Liver (tissue), 9 donors: Measurements from ENCODE around the gene CDC42BPB. TPM values are rescaled to one million over a fixed set of nuclear protein-coding genes. Genes with fewer than 3 reads are reported as not detected.

ENCODE experiments used
- DNase-seq: peaks from one replicate; pipeline ENCODE4 v3.0.0-alpha.2; 2017; ENCODE audit warnings: low spot score
- H3K27ac ChIP-seq, 2 donors: one replicate each; pipeline ENCODE4 v1.7.0; 2013; ENCODE audit warnings: inconsistent platforms in 2 of 2, low read length in 2 of 2, control low read depth in 1 of 2, low read depth in 1 of 2, mild to moderate bottlenecking in 1 of 2
- H3K27me3 ChIP-seq, 4 donors: one replicate each; pipeline versions ENCODE4 v1.6.1 to v1.7.0; 2013; ENCODE audit warnings: low read length in 3 of 4, inconsistent platforms in 1 of 4, mild to moderate bottlenecking in 1 of 4, moderate library complexity in 1 of 4; ENCODE audit not compliant: control insufficient read depth in 4 of 4, insufficient read depth in 4 of 4
- H3K36me3 ChIP-seq, 4 donors: one replicate each; pipeline versions ENCODE4 v1.6.1 to v1.7.0; 2013; ENCODE audit warnings: low read length in 3 of 4, mild to moderate bottlenecking in 3 of 4, low read depth in 1 of 4, moderate library complexity in 1 of 4; ENCODE audit not compliant: control insufficient read depth in 4 of 4, insufficient read depth in 3 of 4
- H3K4me1 ChIP-seq, 4 donors: one replicate each; pipeline versions ENCODE4 v1.6.1 to v1.7.0; 2013; ENCODE audit warnings: low read length in 3 of 4, mild to moderate bottlenecking in 3 of 4, moderate library complexity in 1 of 4; ENCODE audit not compliant: control insufficient read depth in 4 of 4, insufficient read depth in 4 of 4
- H3K4me3 ChIP-seq, 3 donors: one replicate each; pipeline versions ENCODE4 v1.6.1 to v1.7.0; 2013; ENCODE audit warnings: low read length in 3 of 3, control low read depth in 1 of 3, low read depth in 1 of 3, mild to moderate bottlenecking in 1 of 3
- H3K9ac ChIP-seq, 2 donors: one replicate each; pipeline ENCODE4 v1.7.0; 2013; ENCODE audit warnings: low read length in 2 of 2, mild to moderate bottlenecking in 2 of 2, moderate library complexity in 2 of 2, control low read depth in 1 of 2, low read depth in 1 of 2
- H3K9me3 ChIP-seq, 4 donors: one replicate each; pipeline versions ENCODE4 v1.6.1 to v1.7.0; 2013; ENCODE audit warnings: low read length in 3 of 4; ENCODE audit not compliant: control insufficient read depth in 4 of 4
- CTCF ChIP-seq: fragments of 150-350 bp; IDR thresholded peaks from 2 replicates; pipeline ENCODE4 v1.5.1; 2017; ENCODE audit warnings: improper control_type of control experiment, low read depth, low read length; ENCODE audit not compliant: missing input control
- EGR1 ChIP-seq, 2 donors: IDR thresholded peaks; 2 replicates each; pipeline ENCODE4 v1.6.1; 2016 to 2018; ENCODE audit warnings: antibody characterized with exemption in 2 of 2, low read depth in 2 of 2
- FOXA1 ChIP-seq: IDR thresholded peaks from 2 replicates; pipeline ENCODE4 v1.6.1; 2016; ENCODE audit warnings: antibody characterized with exemption
- FOXA2 ChIP-seq: IDR thresholded peaks from 2 replicates; pipeline ENCODE4 v1.6.1; 2016; ENCODE audit warnings: antibody characterized with exemption
- GABPA ChIP-seq, 2 donors: IDR thresholded peaks in 1 of 2; conservative IDR thresholded peaks in 1 of 2; 2 replicates each; pipeline ENCODE4 v1.6.1; 2016; ENCODE audit warnings: antibody characterized with exemption in 2 of 2, mild to moderate bottlenecking in 1 of 2, moderate library complexity in 1 of 2
- HNF4A ChIP-seq, 2 donors: conservative IDR thresholded peaks; 2 replicates each; pipeline ENCODE4 v1.6.1; 2016; ENCODE audit warnings: antibody characterized with exemption in 2 of 2, mild to moderate bottlenecking in 2 of 2
- HNF4G ChIP-seq: IDR thresholded peaks from 2 replicates; pipeline ENCODE4 v1.6.1; 2016; ENCODE audit warnings: antibody characterized with exemption
- JUND ChIP-seq, 2 donors: IDR thresholded peaks; 2 replicates each; pipeline ENCODE4 v1.6.1; 2016; ENCODE audit warnings: antibody characterized with exemption in 2 of 2
- NR2F2 ChIP-seq: IDR thresholded peaks from 2 replicates; pipeline ENCODE4 v1.6.1; 2016; ENCODE audit warnings: antibody characterized with exemption
- RAD21 ChIP-seq, 2 donors: IDR thresholded peaks; 2 replicates each; pipeline ENCODE4 v1.6.1; 2016; ENCODE audit warnings: antibody characterized with exemption in 2 of 2, mild to moderate bottlenecking in 2 of 2
- REST ChIP-seq: IDR thresholded peaks from 2 replicates; pipeline ENCODE4 v1.6.1; 2016; ENCODE audit warnings: antibody characterized with exemption, mild to moderate bottlenecking
- RXRA ChIP-seq, 2 donors: IDR thresholded peaks; 2 replicates each; pipeline ENCODE4 v1.6.1; 2017 to 2018; ENCODE audit warnings: antibody characterized with exemption in 2 of 2, mild to moderate bottlenecking in 1 of 2
- SP1 ChIP-seq: IDR thresholded peaks from 2 replicates; pipeline ENCODE4 v1.6.1; 2018; ENCODE audit warnings: antibody characterized with exemption, mild to moderate bottlenecking
- TAF1 ChIP-seq: conservative IDR thresholded peaks from 2 replicates; pipeline ENCODE4 v1.6.1; 2016; ENCODE audit warnings: antibody characterized with exemption, mild to moderate bottlenecking
- YY1 ChIP-seq: IDR thresholded peaks from 2 replicates; pipeline ENCODE4 v1.6.1; 2016; ENCODE audit warnings: antibody characterized with exemption, mild to moderate bottlenecking
- WGBS: extraction: QIAGEN DNeasy Blood & Tissue Kit; methylation state at CpG from one replicate; pipeline ENCODE4 v1.1.7; 2013; 5-methylcytosine and 5-hydroxymethylcytosine counted together
- polyA plus RNA-seq, 2 donors: library from polyadenylated mRNA; stranded (reverse) in 1 of 2; unstranded in 1 of 2; fragments of 200-250 nt in 1 of 2; fragments of >200 nt in 1 of 2; fragmentation: Nextera tagmentation in 1 of 2; extraction: Ambion mirVana in 1 of 2; gene quantifications; one replicate each; pipeline versions ENCODE4 v1.2.1 to v1.2.3, GENCODE V29; 2013 to 2015
- total RNA-seq, 2 donors: library from RNA; depleted of rRNA; stranded (reverse); fragments of >200 nt; gene quantifications; one replicate each; pipeline ENCODE4 v1.2.3, GENCODE V29; 2014
- TF ChIP-seq, protein P1 (sequence below): IDR thresholded peaks from 2 replicates; pipeline ENCODE4 v1.6.1; 2016; ENCODE audit warnings: antibody characterized with exemption
- TF ChIP-seq, protein P2 (sequence below): IDR thresholded peaks from 2 replicates; pipeline ENCODE4 v1.6.1; 2016; ENCODE audit warnings: antibody characterized with exemption
- TF ChIP-seq, protein P3 (sequence below): IDR thresholded peaks from 2 replicates; pipeline ENCODE4 v1.6.1; 2016; ENCODE audit warnings: antibody characterized with exemption
- donor health status: healthy.
- donor health status: healthy.
- donor health status: healthy.
- donor health status: healthy.
- donor health status: healthy.

The CDC42BPB gene
- total and polyA plus RNA-seq, 4 donors = 4.1 to 78.7 (median 29.7) TPM

DNA sequence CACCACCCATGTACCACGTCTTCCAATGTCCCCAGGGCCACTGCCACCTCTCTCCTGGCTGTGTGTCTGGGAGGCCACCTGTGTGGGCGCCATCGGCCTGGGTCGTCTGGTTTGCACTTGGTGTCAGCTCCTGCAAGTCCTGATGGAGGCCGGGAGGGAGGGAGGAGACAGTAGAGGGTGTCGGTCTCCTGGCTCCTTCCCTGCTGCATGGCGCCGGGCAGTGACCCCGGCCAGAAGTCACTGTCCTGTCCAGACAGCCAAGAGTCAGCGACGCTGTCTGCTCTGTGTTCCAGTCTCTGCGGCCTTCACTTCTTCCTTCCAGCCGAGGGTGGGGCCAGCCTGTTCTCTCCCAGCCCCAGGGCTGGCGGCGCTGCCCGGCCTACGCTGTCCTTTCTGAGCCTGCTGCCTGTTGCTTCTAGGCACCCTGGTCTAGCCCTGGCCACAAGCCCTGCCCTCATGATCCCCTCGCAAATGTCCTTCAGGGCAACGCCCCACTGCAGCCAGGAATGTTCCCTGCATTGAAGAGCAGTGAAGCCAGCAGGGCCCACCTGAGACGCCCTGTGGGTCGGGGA, 13.7 kb upstream of the CDC42BPB start:
- no peaks in the 10 kb centered on the region for H3K9me3 ChIP-seq
- DNase-seq = no peak
- H3K4me3 ChIP-seq = no peak overlapping the region
- H3K27me3 ChIP-seq = no peaks in the 10 kb centered on the region
- no peaks in the 10 kb centered on the region for H3K36me3 ChIP-seq
- TF ChIP-seq TAF1 (no peak), RXRA (IDR thresholded peaks at IDR 0.05) (peak; percentile 5 to 37), NR2F2 (peak; percentile 60), HNF4A (conservative IDR thresholded peaks at IDR 0.05) (no peak)
- TF ChIP-seq, protein P1, sequence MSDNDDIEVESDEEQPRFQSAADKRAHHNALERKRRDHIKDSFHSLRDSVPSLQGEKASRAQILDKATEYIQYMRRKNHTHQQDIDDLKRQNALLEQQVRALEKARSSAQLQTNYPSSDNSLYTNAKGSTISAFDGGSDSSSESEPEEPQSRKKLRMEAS = no peak
- H3K27ac ChIP-seq = no peak overlapping the region
- no peak overlapping the region for H3K9ac ChIP-seq
- WGBS = 72% methylated on average over 21 of the region's 21 CpGs
- H3K4me1 ChIP-seq = peaks cover 0 to 12% (median 7%) of the 10 kb centered on the region in 4 donors

- Histone ChIP-seq H3K27ac (no peak overlapping the region), H3K4me1 (peaks cover 0 to 10% (median 6%) of the 10 kb centered on the region in 4 donors), H3K9ac (no peak overlapping the region), H3K36me3 (no peaks in the 10 kb centered on the region), H3K27me3 (no peaks in the 10 kb centered on the region), H3K9me3 (no peaks in the 10 kb centered on the region), H3K4me3 (no peak overlapping the region)
- no peak for TF ChIP-seq JUND (IDR thresholded peaks at IDR 0.05)
- TF ChIP-seq REST = no peak
- no peak for TF ChIP-seq FOXA1
- no peak for TF ChIP-seq NR2F2
- no peak for TF ChIP-seq EGR1 (IDR thresholded peaks at IDR 0.05; ENCODE audit: low read depth in 2 of 2)
- TF ChIP-seq, protein P2, sequence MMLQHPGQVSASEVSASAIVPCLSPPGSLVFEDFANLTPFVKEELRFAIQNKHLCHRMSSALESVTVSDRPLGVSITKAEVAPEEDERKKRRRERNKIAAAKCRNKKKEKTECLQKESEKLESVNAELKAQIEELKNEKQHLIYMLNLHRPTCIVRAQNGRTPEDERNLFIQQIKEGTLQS = no peak
- no peak for TF ChIP-seq SP1
- TF ChIP-seq FOXA2 = no peak
- TF ChIP-seq RAD21 (IDR thresholded peaks at IDR 0.05) = no peak
- no peak for TF ChIP-seq HNF4A (conservative IDR thresholded peaks at IDR 0.05)
- TF ChIP-seq TAF1 = no peak
- TF ChIP-seq YY1 = no peak
- TF ChIP-seq GABPA (IDR thresholded peaks at IDR 0.05 in 1 of 2, conservative IDR thresholded peaks at IDR 0.05 in 1 of 2) = no peak
- TF ChIP-seq, protein P1 = no peak
- no peak for TF ChIP-seq RXRA (IDR thresholded peaks at IDR 0.05)
- no peak for TF ChIP-seq HNF4G
- no peak for TF ChIP-seq CTCF
- TF ChIP-seq, protein P3, sequence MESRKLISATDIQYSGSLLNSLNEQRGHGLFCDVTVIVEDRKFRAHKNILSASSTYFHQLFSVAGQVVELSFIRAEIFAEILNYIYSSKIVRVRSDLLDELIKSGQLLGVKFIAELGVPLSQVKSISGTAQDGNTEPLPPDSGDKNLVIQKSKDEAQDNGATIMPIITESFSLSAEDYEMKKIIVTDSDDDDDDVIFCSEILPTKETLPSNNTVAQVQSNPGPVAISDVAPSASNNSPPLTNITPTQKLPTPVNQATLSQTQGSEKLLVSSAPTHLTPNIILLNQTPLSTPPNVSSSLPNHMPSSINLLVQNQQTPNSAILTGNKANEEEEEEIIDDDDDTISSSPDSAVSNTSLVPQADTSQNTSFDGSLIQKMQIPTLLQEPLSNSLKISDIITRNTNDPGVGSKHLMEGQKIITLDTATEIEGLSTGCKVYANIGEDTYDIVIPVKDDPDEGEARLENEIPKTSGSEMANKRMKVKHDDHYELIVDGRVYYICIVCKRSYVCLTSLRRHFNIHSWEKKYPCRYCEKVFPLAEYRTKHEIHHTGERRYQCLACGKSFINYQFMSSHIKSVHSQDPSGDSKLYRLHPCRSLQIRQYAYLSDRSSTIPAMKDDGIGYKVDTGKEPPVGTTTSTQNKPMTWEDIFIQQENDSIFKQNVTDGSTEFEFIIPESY = no peak
- no peak for DNase-seq
- 96% methylated on average over 8 of the region's 8 CpGs for WGBS
Measured at GRCh38 chr14:103070263-103070885, 13.0 kb upstream of the CDC42BPB start.
